Measurements from ENCODE around the gene ACTR3.

DNA sequence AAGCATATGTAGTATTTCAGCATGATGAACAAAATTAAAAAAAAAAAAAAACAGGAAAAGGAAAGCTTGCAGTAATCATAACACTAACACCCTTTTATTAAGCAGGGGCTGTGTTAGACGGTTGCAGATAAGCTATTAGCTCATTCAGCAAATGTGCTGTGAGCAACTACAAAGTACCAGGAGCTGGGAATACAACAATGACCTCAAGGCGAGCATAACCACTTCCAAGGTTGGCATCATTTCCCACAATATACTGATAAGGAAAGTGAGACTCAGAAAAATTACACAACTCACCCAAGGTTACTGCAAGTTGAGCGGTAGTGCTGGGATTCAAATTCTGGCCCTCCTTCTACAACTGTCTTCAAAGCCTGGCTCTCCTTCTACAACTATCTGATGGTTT is 38.2 kb upstream of the ACTR3 start:
- TF ChIP-seq POLR2AphosphoS5 (IDR thresholded peaks at IDR 0.05; ENCODE audit: low read depth) = no peak
- no peak for TF ChIP-seq CTCF (IDR thresholded peaks at IDR 0.05; ENCODE audit: insufficient read depth, low read length)

Data from HL-60 (cell line).